ENCODE measurements around the gene SLC38A5.

- TF ChIP-seq ARID3B (CRISPR knock-in tag; IDR thresholded peaks at IDR 0.05; ENCODE audit: borderline replicate concordance) (no peak), GMEB1 (CRISPR knock-in tag; IDR thresholded peaks at IDR 0.05) (no peak), ZFX (CRISPR knock-in tag; IDR thresholded peaks at IDR 0.05) (no peak), CTCF (IDR thresholded peaks at IDR 0.05 in 2 of 3, conservative IDR thresholded peaks at IDR 0.05 in 1 of 3; ENCODE audit: insufficient read depth in 2 of 3, low read depth in 1 of 3, low read length in 3 of 3) (no peak), MAFK (IDR thresholded peaks at IDR 0.05; ENCODE audit: low read length) (no peak), POU5F1 (IDR thresholded peaks at IDR 0.05; ENCODE audit: borderline replicate concordance, low read depth, low read length, partially characterized antibody) (no peak), FOXK1 (CRISPR knock-in tag; IDR thresholded peaks at IDR 0.05; ENCODE audit: borderline replicate concordance) (no peak), GTF2B (IDR thresholded peaks at IDR 0.05; ENCODE audit: extremely low read depth, insufficient read length) (no peak)
- TF ChIP-seq, protein P1, sequence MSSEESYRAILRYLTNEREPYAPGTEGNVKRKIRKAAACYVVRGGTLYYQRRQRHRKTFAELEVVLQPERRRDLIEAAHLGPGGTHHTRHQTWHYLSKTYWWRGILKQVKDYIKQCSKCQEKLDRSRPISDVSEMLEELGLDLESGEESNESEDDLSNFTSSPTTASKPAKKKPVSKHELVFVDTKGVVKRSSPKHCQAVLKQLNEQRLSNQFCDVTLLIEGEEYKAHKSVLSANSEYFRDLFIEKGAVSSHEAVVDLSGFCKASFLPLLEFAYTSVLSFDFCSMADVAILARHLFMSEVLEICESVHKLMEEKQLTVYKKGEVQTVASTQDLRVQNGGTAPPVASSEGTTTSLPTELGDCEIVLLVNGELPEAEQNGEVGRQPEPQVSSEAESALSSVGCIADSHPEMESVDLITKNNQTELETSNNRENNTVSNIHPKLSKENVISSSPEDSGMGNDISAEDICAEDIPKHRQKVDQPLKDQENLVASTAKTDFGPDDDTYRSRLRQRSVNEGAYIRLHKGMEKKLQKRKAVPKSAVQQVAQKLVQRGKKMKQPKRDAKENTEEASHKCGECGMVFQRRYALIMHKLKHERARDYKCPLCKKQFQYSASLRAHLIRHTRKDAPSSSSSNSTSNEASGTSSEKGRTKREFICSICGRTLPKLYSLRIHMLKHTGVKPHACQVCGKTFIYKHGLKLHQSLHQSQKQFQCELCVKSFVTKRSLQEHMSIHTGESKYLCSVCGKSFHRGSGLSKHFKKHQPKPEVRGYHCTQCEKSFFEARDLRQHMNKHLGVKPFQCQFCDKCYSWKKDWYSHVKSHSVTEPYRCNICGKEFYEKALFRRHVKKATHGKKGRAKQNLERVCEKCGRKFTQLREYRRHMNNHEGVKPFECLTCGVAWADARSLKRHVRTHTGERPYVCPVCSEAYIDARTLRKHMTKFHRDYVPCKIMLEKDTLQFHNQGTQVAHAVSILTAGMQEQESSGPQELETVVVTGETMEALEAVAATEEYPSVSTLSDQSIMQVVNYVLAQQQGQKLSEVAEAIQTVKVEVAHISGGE (CRISPR knock-in tag; IDR thresholded peaks at IDR 0.05), result no peak
- TF ChIP-seq, protein P2, sequence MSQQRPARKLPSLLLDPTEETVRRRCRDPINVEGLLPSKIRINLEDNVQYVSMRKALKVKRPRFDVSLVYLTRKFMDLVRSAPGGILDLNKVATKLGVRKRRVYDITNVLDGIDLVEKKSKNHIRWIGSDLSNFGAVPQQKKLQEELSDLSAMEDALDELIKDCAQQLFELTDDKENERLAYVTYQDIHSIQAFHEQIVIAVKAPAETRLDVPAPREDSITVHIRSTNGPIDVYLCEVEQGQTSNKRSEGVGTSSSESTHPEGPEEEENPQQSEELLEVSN (IDR thresholded peaks at IDR 0.05; ENCODE audit: borderline replicate concordance in 1 of 2, extremely low read depth in 1 of 2, insufficient read depth in 1 of 2, insufficient read length in 1 of 2, low read depth in 1 of 2, low read length in 1 of 2, poor library complexity in 1 of 2, severe bottlenecking in 1 of 2), result no peak
Measured at GRCh38 chrX:48474581-48474980, 4.5 kb upstream of the SLC38A5 start.

Measured in K562 (cell line).